Loucy (cell line): Measurements from ENCODE around the gene TRPM1.

Source experiments
- H2AFZ ChIP-seq: fragments of 200-600 bp; sonication (generic); 2 replicates; pipeline ENCODE4 v1.6.0; 2016; ENCODE audit warnings: antibody characterized with exemption, mild to moderate bottlenecking, low read length, moderate library complexity
- H3F3A ChIP-seq: fragments of 200-600 bp; 2 replicates; pipeline ENCODE4 v1.6.0; 2016; ENCODE audit warnings: antibody characterized with exemption, low read depth, mild to moderate bottlenecking
- H3K27me3 ChIP-seq: fragments of 200-600 bp; sonication (generic); 2 replicates; pipeline ENCODE4 v1.6.1; 2014; ENCODE audit warnings: low read length, mild to moderate bottlenecking; ENCODE audit not compliant: insufficient read depth, poor library complexity, severe bottlenecking
- H3K36me3 ChIP-seq: fragments of 200-600 bp; sonication (generic); 2 replicates; pipeline ENCODE4 v1.6.1; 2016; ENCODE audit warnings: low read length; ENCODE audit not compliant: insufficient read depth
- H3K4me1 ChIP-seq: fragments of 200-600 bp; sonication (generic); 2 replicates; pipeline ENCODE4 v1.5.1; 2014; ENCODE audit warnings: low read length, mild to moderate bottlenecking; ENCODE audit not compliant: insufficient read depth, poor library complexity, severe bottlenecking
- H3K4me2 ChIP-seq: fragments of 200-600 bp; sonication (generic); 2 replicates; pipeline ENCODE4 v1.6.0; 2014; ENCODE audit warnings: antibody characterized with exemption, low read length, low read depth, mild to moderate bottlenecking; ENCODE audit not compliant: poor library complexity, severe bottlenecking
- H3K4me3 ChIP-seq: fragments of 200-600 bp; sonication (generic); 2 replicates; pipeline ENCODE4 v1.5.1; 2014; ENCODE audit warnings: low read length, mild to moderate bottlenecking, mixed read lengths; ENCODE audit not compliant: poor library complexity, severe bottlenecking
- H3K79me2 ChIP-seq: fragments of 200-600 bp; sonication (generic); 2 replicates; pipeline ENCODE4 v1.6.1; 2014; ENCODE audit warnings: low read length; ENCODE audit not compliant: insufficient read depth
- H3K9ac ChIP-seq: fragments of 200-600 bp; sonication (generic); 2 replicates; pipeline ENCODE4 v1.6.0; 2014; ENCODE audit warnings: mild to moderate bottlenecking, low read depth, low read length, moderate library complexity; ENCODE audit not compliant: poor library complexity, severe bottlenecking
- H3K9me2 ChIP-seq: fragments of 200-600 bp; sonication (generic); replicated peaks from 2 replicates; pipeline ENCODE4 v1.6.1; 2016; ENCODE audit warnings: low read depth, low read length, mixed read lengths
- H3K9me3 ChIP-seq: fragments of 200-600 bp; sonication (generic); 2 replicates; pipeline ENCODE4 v1.6.1; 2014; ENCODE audit warnings: mild to moderate bottlenecking, antibody characterized with exemption, low read length, low read depth; ENCODE audit not compliant: insufficient read depth
- H4K20me1 ChIP-seq: fragments of 200-600 bp; sonication (generic); 2 replicates; pipeline ENCODE4 v1.6.0; 2014; ENCODE audit warnings: antibody characterized with exemption, low read length, mild to moderate bottlenecking; ENCODE audit not compliant: insufficient read depth, poor library complexity, severe bottlenecking
- CTCF ChIP-seq: fragments of 200-600 bp; sonication (generic); conservative IDR thresholded peaks from 2 replicates; pipeline ENCODE4 v1.5.1; 2014; ENCODE audit warnings: mild to moderate bottlenecking, antibody characterized with exemption, low read length
- EZH2phosphoT487 ChIP-seq: fragments of 200-600 bp; IDR thresholded peaks from 2 replicates; pipeline ENCODE4 v1.6.1; 2018; ENCODE audit warnings: antibody characterized with exemption, mild to moderate bottlenecking, moderate library complexity, borderline replicate concordance

The TRPM1 gene

DNA sequence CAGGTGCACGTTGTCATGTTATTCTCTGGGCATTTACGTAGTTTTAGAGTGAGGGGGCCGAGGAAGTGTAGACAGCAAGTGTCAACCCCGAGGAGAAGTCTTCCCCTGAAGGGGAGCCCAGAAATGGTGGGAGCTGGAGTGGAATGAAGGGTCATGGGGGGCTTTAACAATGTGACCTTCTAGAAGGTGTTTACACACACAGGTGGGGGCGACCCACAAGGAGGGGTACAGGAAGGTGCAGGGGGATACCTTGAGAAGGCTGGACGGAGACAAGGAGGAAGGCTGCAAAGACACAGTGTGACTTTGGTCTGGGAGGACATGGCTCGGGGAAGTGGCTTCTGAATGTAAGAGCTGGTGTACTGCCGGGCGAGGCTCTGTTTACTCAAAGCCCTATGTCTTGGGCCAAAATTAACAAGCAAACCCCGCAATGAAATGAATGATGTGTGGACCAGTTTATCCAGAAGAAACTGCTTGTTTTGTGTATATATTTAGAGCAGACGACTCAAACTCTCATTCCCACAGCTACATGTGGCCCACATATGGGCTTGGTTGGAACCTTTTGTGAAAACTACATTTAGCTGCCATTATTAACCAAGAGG is 18.7 kb downstream of the TRPM1 start:
- no peaks in the 10 kb centered on the region for H3K27me3 ChIP-seq

GRCh38 chr15:31081588-31082250 is 19.8 kb downstream of the TRPM1 start:
- Histone ChIP-seq H2AFZ (0 out of 2 replicates have a peak overlapping the region, but pooled peaks have one; percentile 26), H3K9me3 (no peaks in the 10 kb centered on the region), H3K9me2 (no peaks in the 10 kb centered on the region), H3K4me1 (peaks cover 24% of the 10 kb centered on the region), H3K27me3 (no peaks in the 10 kb centered on the region), H3K4me2 (no peak overlapping the region), H3K9ac (no peak overlapping the region), H3F3A (no peaks in the 10 kb centered on the region), H3K4me3 (no peak overlapping the region), H4K20me1 (no peaks in the 10 kb centered on the region), H3K79me2 (no peaks in the 10 kb centered on the region), H3K36me3 (no peaks in the 10 kb centered on the region)
- TF ChIP-seq EZH2phosphoT487 (no peak), CTCF (no peak)

More for the DNA sequence above, 18.7 kb downstream of the TRPM1 start:
- Histone ChIP-seq H3K4me3 (no peak overlapping the region), H3K4me2 (no peak overlapping the region), H4K20me1 (no peaks in the 10 kb centered on the region), H3K9me3 (no peaks in the 10 kb centered on the region), H3K4me1 (peaks cover 24% of the 10 kb centered on the region), H3F3A (no peaks in the 10 kb centered on the region), H3K9me2 (no peaks in the 10 kb centered on the region), H3K36me3 (no peaks in the 10 kb centered on the region), H3K79me2 (no peaks in the 10 kb centered on the region), H3K9ac (no peak overlapping the region), H2AFZ (no peak overlapping the region)
- TF ChIP-seq EZH2phosphoT487 (no peak), CTCF (no peak)

- no peaks in the 10 kb centered on the region for H3F3A ChIP-seq
- no peaks in the 10 kb centered on the region for H3K9me2 ChIP-seq
- no peaks in the 10 kb centered on the region for H3K27me3 ChIP-seq
- no peak overlapping the region for H3K4me2 ChIP-seq
- no peak overlapping the region for H3K9ac ChIP-seq
- H3K9me3 ChIP-seq, result no peaks in the 10 kb centered on the region
- no peaks in the 10 kb centered on the region for H3K36me3 ChIP-seq
- no peaks in the 10 kb centered on the region for H3K79me2 ChIP-seq
- H3K4me3 ChIP-seq, result no peak overlapping the region
- peaks cover 24% of the 10 kb centered on the region for H3K4me1 ChIP-seq
- TF ChIP-seq EZH2phosphoT487 (no peak), CTCF (no peak)
- H2AFZ ChIP-seq, result 0 out of 2 replicates have a peak overlapping the region, but pooled peaks have one; percentile 26
- H4K20me1 ChIP-seq, result no peaks in the 10 kb centered on the region
Observed at GRCh38 chr15:31081056-31081455, 20.5 kb downstream of the TRPM1 start.
